ENCODE results near the gene MAP2K7.

DNA sequence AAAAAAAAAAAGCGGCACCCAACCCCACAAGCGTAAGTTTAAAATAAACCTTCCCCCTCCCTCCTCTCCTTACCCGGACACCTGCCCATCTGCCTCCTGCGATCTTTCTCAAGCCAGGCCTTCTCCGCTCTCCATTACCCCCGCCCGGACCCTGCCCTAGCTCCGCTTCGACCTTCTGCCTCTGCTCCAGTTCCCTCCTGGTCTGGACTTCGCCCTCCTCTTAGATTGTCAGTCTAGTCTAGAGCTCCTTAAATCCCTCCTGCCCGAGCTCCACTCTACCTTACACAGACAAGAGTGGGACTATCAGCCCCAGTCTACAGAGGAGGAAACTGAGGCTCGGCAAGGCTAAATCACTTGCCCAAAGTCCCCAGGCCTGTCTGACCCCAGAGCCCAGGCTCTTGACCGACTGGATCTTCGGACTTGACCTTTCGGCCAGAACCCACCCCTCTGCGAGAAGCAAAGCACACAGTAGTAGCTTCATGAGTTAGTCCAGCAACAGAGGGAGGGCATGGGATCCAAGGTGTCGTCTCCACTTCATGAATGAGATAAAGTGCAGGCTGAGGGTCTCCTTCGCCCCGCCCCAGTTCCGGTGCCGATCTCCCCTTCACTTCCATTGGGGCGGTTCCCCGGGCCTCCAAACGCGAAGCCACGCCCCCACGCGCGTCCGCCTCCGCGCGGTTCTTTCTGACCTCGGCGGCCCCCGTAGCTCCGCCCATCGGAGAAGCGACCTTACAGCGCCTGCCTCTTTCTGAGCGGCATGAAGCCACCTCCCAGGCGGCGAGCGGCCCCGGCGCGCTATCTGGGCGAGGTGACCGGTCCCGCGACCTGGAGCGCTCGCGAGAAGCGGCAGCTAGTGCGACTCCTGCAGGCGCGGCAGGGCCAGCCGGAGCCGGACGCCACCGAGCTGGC lies 16.2 kb downstream of the MAP2K7 start, which contains the start of gene SNAPC2:
- TF ChIP-seq POLR2A (IDR thresholded peaks at IDR 0.05) = no peak
- TF ChIP-seq, protein P1, sequence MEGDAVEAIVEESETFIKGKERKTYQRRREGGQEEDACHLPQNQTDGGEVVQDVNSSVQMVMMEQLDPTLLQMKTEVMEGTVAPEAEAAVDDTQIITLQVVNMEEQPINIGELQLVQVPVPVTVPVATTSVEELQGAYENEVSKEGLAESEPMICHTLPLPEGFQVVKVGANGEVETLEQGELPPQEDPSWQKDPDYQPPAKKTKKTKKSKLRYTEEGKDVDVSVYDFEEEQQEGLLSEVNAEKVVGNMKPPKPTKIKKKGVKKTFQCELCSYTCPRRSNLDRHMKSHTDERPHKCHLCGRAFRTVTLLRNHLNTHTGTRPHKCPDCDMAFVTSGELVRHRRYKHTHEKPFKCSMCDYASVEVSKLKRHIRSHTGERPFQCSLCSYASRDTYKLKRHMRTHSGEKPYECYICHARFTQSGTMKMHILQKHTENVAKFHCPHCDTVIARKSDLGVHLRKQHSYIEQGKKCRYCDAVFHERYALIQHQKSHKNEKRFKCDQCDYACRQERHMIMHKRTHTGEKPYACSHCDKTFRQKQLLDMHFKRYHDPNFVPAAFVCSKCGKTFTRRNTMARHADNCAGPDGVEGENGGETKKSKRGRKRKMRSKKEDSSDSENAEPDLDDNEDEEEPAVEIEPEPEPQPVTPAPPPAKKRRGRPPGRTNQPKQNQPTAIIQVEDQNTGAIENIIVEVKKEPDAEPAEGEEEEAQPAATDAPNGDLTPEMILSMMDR (IDR thresholded peaks at IDR 0.05 in 8 of 11, conservative IDR thresholded peaks at IDR 0.05 in 3 of 11) = peak in 1 of 11 experiments; percentile 31
- TF ChIP-seq POLR2AphosphoS5 (IDR thresholded peaks at IDR 0.05) = peak; percentile 85 to 91 (median 90)

All from spleen (tissue), 7 donors.